ENCODE results near the gene SOWAHA. TPM values are rescaled to one million over a fixed set of nuclear protein-coding genes. Genes with fewer than 3 reads are reported as not detected.
A peak's percentile ranks its signal among the peaks of the same experiment; 100 is the strongest.

SOWAHA gene
- total RNA-seq, 1 experiment from 2014 or later, result 0.20 TPM

- Mint-ChIP-seq H3K27me3 (ENCODE audit: low read depth) (peaks cover 80% of the 10 kb centered on the region), H3K4me1 (peaks cover 8 to 18% of the 10 kb centered on the region in 2 experiments), H3K36me3 (ENCODE audit: insufficient read depth in 1 of 3, low read depth in 3 of 3) (peaks cover 0 to 4% (median 0%) of the 10 kb centered on the region in 3 experiments; a peak in 3 of 7 replicates), H3K9me3 (peaks cover 0 to 4% of the 10 kb centered on the region in 2 experiments; a peak in 3 of 5 replicates), H3K27ac (no peak overlapping the region), H3K4me3 (peak overlapping the region in 1 of 2 experiments; percentile 79; a peak in 3 of 5 replicates)
- H2BK12ac ChIP-seq (ENCODE audit: insufficient read length, low read depth, low read length), result no peak overlapping the region
- no peaks in the 10 kb centered on the region for H4K20me1 ChIP-seq (ENCODE audit: control insufficient read depth, insufficient read depth, insufficient read length)
- no peaks in the 10 kb centered on the region for H3K9me3 ChIP-seq (ENCODE audit: control insufficient read depth, low read depth, low read length)
- peaks cover 32% of the 10 kb centered on the region for H3K27me3 ChIP-seq (ENCODE audit: insufficient read depth, low read length)
- H3K79me2 ChIP-seq (ENCODE audit: insufficient read depth, low read length), result no peaks in the 10 kb centered on the region
- H2BK20ac ChIP-seq (ENCODE audit: low read depth, low read length, poor library complexity, severe bottlenecking), result no peak overlapping the region
- H3K4ac ChIP-seq (ENCODE audit: low read depth, low read length), result no peak overlapping the region
- H3T11ph ChIP-seq (ENCODE audit: low read length), result no peak overlapping the region
- H3K18ac ChIP-seq (ENCODE audit: insufficient read length, low read depth, low read length), result no peak overlapping the region
- no peaks in the 10 kb centered on the region for H3K23me2 ChIP-seq (ENCODE audit: insufficient read length, low read depth, low read length, poor library complexity, severe bottlenecking)
- H3K4me2 ChIP-seq (ENCODE audit: insufficient read depth, insufficient read length, low read length), result no peak overlapping the region
- H2AK5ac ChIP-seq (ENCODE audit: insufficient read length, low read length), result no peak overlapping the region
- no peak overlapping the region for H4K91ac ChIP-seq (ENCODE audit: insufficient read length, low read depth, low read length)
- no peak overlapping the region for H3K14ac ChIP-seq (ENCODE audit: insufficient read depth, low read length)
- WGBS (ENCODE audit: extremely low coverage, insufficient read length, low lambda C conversion rate), result no CpG with 5 or more reads among the region's 18 CpGs
- DNase-seq, result no peak
- no peak overlapping the region for H4K5ac ChIP-seq (ENCODE audit: insufficient read length, low read depth, low read length)
- H2BK120ac ChIP-seq (ENCODE audit: low read depth, low read length, poor library complexity, severe bottlenecking), result no peak overlapping the region
- no peak overlapping the region for H3K9ac ChIP-seq (ENCODE audit: extremely low read depth, insufficient read length, low read length)
- H2BK5ac ChIP-seq (ENCODE audit: insufficient read length, low read length), result no peak overlapping the region
- H3K56ac ChIP-seq (ENCODE audit: insufficient read length, low read depth, low read length), result no peak overlapping the region
- H2AFZ ChIP-seq (ENCODE audit: low read length), result no peak overlapping the region
- no peak overlapping the region for H2BK15ac ChIP-seq (ENCODE audit: low read depth, low read length)
- no peak for TF ChIP-seq CTCF (conservative IDR thresholded peaks at IDR 0.05)
- H3K79me1 ChIP-seq (ENCODE audit: insufficient read depth, low read depth, low read length, poor library complexity, severe bottlenecking), result no peaks in the 10 kb centered on the region
- no peaks in the 10 kb centered on the region for H3K4me1 ChIP-seq (ENCODE audit: insufficient read depth, low read length)
- no peak overlapping the region for H4K8ac ChIP-seq (replicated peaks; ENCODE audit: insufficient read length, low read depth, low read length)
- no peak overlapping the region for H3K23ac ChIP-seq (ENCODE audit: insufficient read length, low read depth, low read length)
- no peak overlapping the region for H3K27ac ChIP-seq (ENCODE audit: insufficient read length, low read depth, low read length)
These were observed 858 bp upstream of the SOWAHA start for GRCh38 chr5:132812123-132812765.
